Breast epithelium (tissue), 4 donors: Measurements from ENCODE around the gene CTTN. TPM values are rescaled to one million over a fixed set of nuclear protein-coding genes. Genes with fewer than 3 reads are reported as not detected.

ENCODE experiments used
- DNase-seq, 2 donors: peaks; one replicate each; pipeline ENCODE4 v3.0.0-alpha.2; 2019; ENCODE audit warnings: low spot score in 2 of 2
- H3K27ac ChIP-seq, 2 donors: fragments of 200-600 bp; sonication (generic) in 1 of 2; one replicate each; pipeline ENCODE4 v1.5.1; 2016 to 2019; ENCODE audit warnings: mild to moderate bottlenecking in 1 of 2
- H3K27me3 ChIP-seq, 2 donors: fragments of 200-600 bp; sonication (generic) in 1 of 2; one replicate each; pipeline versions ENCODE4 v1.5.1 to v1.6.0; 2017 to 2019; ENCODE audit warnings: control low read depth in 1 of 2, mild to moderate bottlenecking in 1 of 2
- H3K36me3 ChIP-seq: fragments of 200-600 bp; one replicate; pipeline ENCODE4 v1.5.1; 2019
- H3K4me1 ChIP-seq, 2 donors: fragments of 200-600 bp; sonication (generic); one replicate each; pipeline ENCODE4 v1.5.1; 2016 to 2019; ENCODE audit warnings: control low read depth in 1 of 2
- H3K4me3 ChIP-seq, 3 donors: fragments of 200-600 bp; sonication (generic); 1 replicate in 2 of 3; 2 replicates in 1 of 3; pipeline ENCODE4 v1.5.1; 2016 to 2019; ENCODE audit warnings: mild to moderate bottlenecking in 3 of 3, moderate library complexity in 2 of 3
- H3K9me3 ChIP-seq, 2 donors: fragments of 200-600 bp; sonication (generic) in 1 of 2; one replicate each; pipeline ENCODE4 v1.5.1; 2016 to 2019; ENCODE audit warnings: control low read depth in 1 of 2
- POLR2A ChIP-seq: fragments of 450-650 bp; IDR thresholded peaks from one replicate; pipeline ENCODE4 v1.6.1; 2016; ENCODE audit warnings: antibody characterized with exemption, mild to moderate bottlenecking, moderate library complexity
- POLR2AphosphoS5 ChIP-seq, 3 donors: sonication (generic); formaldehyde crosslinking; IDR thresholded peaks; one replicate each; pipeline ENCODE4 v1.6.1; 2017; ENCODE audit warnings: antibody characterized with exemption in 3 of 3
- intact Hi-C: fragments of 100-400 bp; cut with DNase I; formaldehyde crosslinking; loops from one replicate; pipeline ENCODE4 v1.15.1; 2023; ENCODE audit warnings: low total_unique reads
- total RNA-seq, 3 donors: library from RNA; depleted of rRNA; stranded (reverse); fragments of >200 nt; gene quantifications; one replicate each; pipeline ENCODE4 v1.1.0, GENCODE V29; 2016
- TF ChIP-seq, protein P1 (sequence below), 3 donors: fragments of 450-650 bp; IDR thresholded peaks; one replicate each; pipeline ENCODE4 v1.5.1; 2016 to 2017; ENCODE audit warnings: antibody characterized with exemption in 3 of 3, mild to moderate bottlenecking in 3 of 3, moderate library complexity in 3 of 3

Gene CTTN
- total RNA-seq, 3 donors from 2014 or later = 283 to 306 (median 285) TPM

DNA sequence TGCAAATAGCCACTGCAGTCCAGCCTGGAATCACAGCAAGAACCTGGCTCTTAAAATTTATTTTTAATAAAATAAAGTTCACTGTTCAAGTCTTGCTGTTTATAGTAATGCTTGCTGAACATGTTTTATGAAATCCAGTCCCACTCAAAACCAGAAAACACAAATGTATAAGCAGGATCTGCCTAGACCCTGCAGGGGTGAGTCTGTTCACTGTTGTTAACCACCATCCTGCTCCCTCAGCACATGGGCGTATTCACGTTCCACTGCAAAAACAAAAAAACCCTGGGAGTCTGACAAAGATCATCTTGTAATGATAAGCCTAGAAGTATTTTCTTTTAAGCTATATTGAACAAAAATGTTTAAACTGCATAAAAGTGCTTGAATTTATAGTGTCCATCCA lies 45.0 kb upstream of the CTTN start:
- no peaks in the 10 kb centered on the region for H3K27me3 ChIP-seq
- no peak for DNase-seq
- H3K36me3 ChIP-seq = peaks cover 20% of the 10 kb centered on the region
- H3K27ac ChIP-seq = no peak overlapping the region
- no peaks in the 10 kb centered on the region for H3K4me1 ChIP-seq
- intact Hi-C loops = loop anchor here (10.0 kb wide), 1 partner anchor 221 kb away; no protein-coding TSS in a partner anchor
- TF ChIP-seq POLR2AphosphoS5 (IDR thresholded peaks at IDR 0.05) = no peak
- H3K4me3 ChIP-seq = no peak overlapping the region
- H3K9me3 ChIP-seq = no peaks in the 10 kb centered on the region

GRCh38 chr11:70353900-70354568 lies 44.3 kb upstream of the CTTN start:
- no peak for DNase-seq
- no peaks in the 10 kb centered on the region for H3K4me1 ChIP-seq
- intact Hi-C loops = loop anchor here (2.0 to 10.0 kb wide), 2 partner anchors 35 to 221 kb away; no protein-coding TSS in a partner anchor

DNA sequence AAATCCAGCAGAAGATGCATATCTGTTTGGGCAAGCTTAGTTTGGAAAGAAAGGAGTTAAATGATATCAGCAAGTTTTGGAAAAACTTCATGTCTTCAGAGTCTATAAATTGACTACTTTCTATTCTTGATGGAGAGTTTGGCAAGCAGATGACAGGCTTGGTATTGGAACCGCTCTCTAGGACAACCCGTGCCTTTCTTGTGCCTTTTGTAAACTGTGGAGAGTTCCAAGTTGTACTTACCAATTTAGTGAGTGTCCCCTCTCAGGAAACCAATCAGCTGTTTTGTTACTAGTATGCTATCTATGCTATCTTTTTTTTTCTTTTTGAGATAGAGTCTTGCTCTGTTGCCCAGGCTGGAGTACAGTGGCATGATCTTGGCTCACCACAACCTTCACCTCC lies 43.7 kb upstream of the CTTN start:
- intact Hi-C loops = loop anchor here (2.0 to 10.0 kb wide), 2 partner anchors 34 to 220 kb away; no protein-coding TSS in a partner anchor
- no peak for TF ChIP-seq POLR2A
- TF ChIP-seq, protein P1, sequence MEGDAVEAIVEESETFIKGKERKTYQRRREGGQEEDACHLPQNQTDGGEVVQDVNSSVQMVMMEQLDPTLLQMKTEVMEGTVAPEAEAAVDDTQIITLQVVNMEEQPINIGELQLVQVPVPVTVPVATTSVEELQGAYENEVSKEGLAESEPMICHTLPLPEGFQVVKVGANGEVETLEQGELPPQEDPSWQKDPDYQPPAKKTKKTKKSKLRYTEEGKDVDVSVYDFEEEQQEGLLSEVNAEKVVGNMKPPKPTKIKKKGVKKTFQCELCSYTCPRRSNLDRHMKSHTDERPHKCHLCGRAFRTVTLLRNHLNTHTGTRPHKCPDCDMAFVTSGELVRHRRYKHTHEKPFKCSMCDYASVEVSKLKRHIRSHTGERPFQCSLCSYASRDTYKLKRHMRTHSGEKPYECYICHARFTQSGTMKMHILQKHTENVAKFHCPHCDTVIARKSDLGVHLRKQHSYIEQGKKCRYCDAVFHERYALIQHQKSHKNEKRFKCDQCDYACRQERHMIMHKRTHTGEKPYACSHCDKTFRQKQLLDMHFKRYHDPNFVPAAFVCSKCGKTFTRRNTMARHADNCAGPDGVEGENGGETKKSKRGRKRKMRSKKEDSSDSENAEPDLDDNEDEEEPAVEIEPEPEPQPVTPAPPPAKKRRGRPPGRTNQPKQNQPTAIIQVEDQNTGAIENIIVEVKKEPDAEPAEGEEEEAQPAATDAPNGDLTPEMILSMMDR (IDR thresholded peaks at IDR 0.05) = no peak
- no peak for TF ChIP-seq POLR2AphosphoS5 (IDR thresholded peaks at IDR 0.05)
- H3K27me3 ChIP-seq = no peaks in the 10 kb centered on the region
- H3K27ac ChIP-seq = no peak overlapping the region
- H3K36me3 ChIP-seq = peaks cover 20% of the 10 kb centered on the region
- no peak overlapping the region for H3K4me3 ChIP-seq
- H3K9me3 ChIP-seq = no peaks in the 10 kb centered on the region
- no peaks in the 10 kb centered on the region for H3K4me1 ChIP-seq
- DNase-seq = no peak

More at GRCh38 chr11:70353900-70354568, 44.3 kb upstream of the CTTN start:
- Histone ChIP-seq H3K36me3 (peaks cover 20% of the 10 kb centered on the region), H3K27me3 (no peaks in the 10 kb centered on the region), H3K27ac (no peak overlapping the region), H3K9me3 (no peaks in the 10 kb centered on the region), H3K4me3 (no peak overlapping the region)
- TF ChIP-seq POLR2A = no peak

- Histone ChIP-seq H3K36me3 (peaks cover 32% of the 10 kb centered on the region), H3K27ac (no peak overlapping the region)
Observed at GRCh38 chr11:70358753-70359152, 39.6 kb upstream of the CTTN start.

GRCh38 chr11:70359451-70360205 lies 38.7 kb upstream of the CTTN start:
- Histone ChIP-seq H3K4me3 (no peak overlapping the region), H3K4me1 (no peaks in the 10 kb centered on the region), H3K9me3 (no peaks in the 10 kb centered on the region), H3K27ac (no peak overlapping the region), H3K36me3 (peaks cover 24% of the 10 kb centered on the region), H3K27me3 (no peaks in the 10 kb centered on the region)
- intact Hi-C loops = loop anchor here (10.0 kb wide), 1 partner anchor 215 kb away; no protein-coding TSS in a partner anchor
- DNase-seq = no peak
- TF ChIP-seq, protein P1 (IDR thresholded peaks at IDR 0.05) = no peak
- TF ChIP-seq POLR2A (no peak), POLR2AphosphoS5 (IDR thresholded peaks at IDR 0.05) (no peak)

More at GRCh38 chr11:70358753-70359152, 39.6 kb upstream of the CTTN start:
- DNase-seq = no peak
- intact Hi-C loops = loop anchor here (10.0 kb wide), 1 partner anchor 216 kb away; no protein-coding TSS in a partner anchor
- no peaks in the 10 kb centered on the region for H3K9me3 ChIP-seq
- no peaks in the 10 kb centered on the region for H3K4me1 ChIP-seq
- H3K27me3 ChIP-seq = no peaks in the 10 kb centered on the region
- no peak for TF ChIP-seq POLR2A
- TF ChIP-seq, protein P1 (IDR thresholded peaks at IDR 0.05) = no peak
- no peak for TF ChIP-seq POLR2AphosphoS5 (IDR thresholded peaks at IDR 0.05)
- H3K4me3 ChIP-seq = no peak overlapping the region

DNA sequence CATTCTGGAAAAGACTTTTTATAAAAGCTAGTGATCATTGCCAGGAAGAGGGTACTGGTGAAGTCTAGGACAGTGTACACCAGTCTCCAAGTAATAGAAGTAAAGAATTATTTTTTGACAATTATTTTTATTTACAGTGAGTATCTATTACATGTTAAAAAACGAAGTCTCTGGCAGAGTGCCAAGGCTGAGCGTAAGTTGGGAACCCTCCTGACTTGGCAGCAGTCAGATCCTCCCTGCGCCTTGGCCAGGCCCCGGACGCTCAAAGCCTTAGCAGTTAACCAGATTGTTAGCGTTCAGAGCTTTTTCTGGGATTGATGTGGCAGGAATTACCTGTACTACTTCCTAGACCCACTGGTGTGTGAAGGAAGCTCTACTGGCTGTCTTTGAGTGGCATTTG lies 38.1 kb upstream of the CTTN start:
- Histone ChIP-seq H3K4me3 (no peak overlapping the region), H3K27ac (no peak overlapping the region), H3K9me3 (no peaks in the 10 kb centered on the region), H3K27me3 (no peaks in the 10 kb centered on the region), H3K4me1 (no peaks in the 10 kb centered on the region), H3K36me3 (peaks cover 23% of the 10 kb centered on the region)
- no peak for TF ChIP-seq POLR2A
- TF ChIP-seq, protein P1 (IDR thresholded peaks at IDR 0.05) = no peak
- no peak for TF ChIP-seq POLR2AphosphoS5 (IDR thresholded peaks at IDR 0.05)
- no peak for DNase-seq
- intact Hi-C loops = no loop called here
